GM21619 (cell line): ENCODE data around the gene GOLGA2.
A peak's percentile ranks its signal among the peaks of the same experiment; 100 is the strongest.

ENCODE experiments used
- ATAC-seq: cut with Tn5 transposase; IDR thresholded peaks from one replicate; pipeline ENCODE4 v1.9.1; 2021; ENCODE audit not compliant: unreplicated experiment

The GOLGA2 gene

GRCh38 chr9:128275198-128276007, at the start of gene GOLGA2:
Gene GOLGA2, minus strand, starts transcription at chr9:128276007. Its CDS starts 31 bp downstream, at chr9:128275976.
- ATAC-seq: peak; percentile 49

DNA sequence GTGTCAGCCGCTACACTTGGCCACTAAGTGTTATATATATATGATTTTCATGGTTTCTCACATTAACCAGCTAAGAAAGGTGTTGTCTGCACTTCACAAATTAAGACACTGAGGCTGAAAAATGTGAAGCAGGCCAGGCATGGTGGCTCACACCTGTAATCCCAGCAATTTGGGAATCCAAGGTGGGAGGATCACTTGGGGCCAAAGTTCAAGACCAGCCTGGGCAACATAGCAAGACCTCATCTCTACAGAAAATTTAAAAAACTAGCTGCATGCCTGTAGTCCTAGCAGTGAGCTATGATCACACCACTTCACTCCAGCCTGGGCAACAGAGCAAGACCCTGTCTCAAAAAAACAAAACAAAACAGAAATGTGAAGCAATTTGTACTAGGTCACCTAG, 48.6 kb upstream of the GOLGA2 start:
- ATAC-seq: no peak

DNA sequence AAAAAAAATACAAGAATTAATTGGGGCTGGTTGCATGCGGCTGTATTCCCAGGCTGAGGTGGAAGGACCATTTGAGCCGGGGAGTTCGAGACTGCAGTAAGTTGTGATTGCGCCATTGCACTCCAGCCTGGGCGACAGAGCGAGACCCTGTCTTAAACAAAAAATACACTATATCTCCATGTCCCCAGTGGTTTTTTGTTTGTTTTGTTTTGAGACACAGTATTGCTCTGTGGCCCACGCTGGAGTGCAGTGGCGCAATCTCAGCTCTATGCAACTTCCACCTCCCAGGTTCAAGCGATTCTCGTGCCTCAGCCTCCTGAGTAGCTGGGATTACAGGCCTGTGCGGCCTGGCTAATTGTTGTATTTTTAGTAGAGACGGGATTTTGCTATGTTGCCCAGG, 48.0 kb upstream of the GOLGA2 start:
- no peak for ATAC-seq

DNA sequence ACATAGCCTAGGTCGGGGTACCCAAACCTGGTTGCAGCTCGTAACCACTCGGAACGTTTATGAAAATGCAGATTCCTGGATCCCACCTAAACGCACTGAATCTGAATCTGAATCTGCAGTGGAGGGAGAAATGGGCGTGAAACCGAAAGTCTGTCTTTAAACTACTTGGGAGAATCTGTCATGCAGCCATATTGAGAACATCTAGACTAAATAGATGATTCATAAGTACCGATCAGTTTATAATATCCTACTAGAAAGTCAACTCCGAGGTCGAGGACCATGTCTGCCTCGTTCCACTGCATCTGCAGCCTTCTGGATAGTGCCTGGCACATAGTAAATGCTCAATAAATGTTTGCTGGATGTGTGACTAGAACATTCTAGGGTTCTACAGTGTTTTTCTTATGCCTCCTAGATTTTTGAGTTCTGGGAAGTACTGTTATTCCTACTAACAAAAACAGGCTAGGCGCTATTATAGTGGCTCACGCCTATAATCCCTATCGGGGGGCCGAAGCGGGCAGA, 47.5 kb upstream of the GOLGA2 start:
- no peak for ATAC-seq

GRCh38 chr9:128322404-128323211, 46.8 kb upstream of the GOLGA2 start, which contains the start of the genes COQ4 and TRUB2:
Gene COQ4, plus strand, starts transcription at chr9:128322839. Its CDS starts 20 bp downstream, at chr9:128322859.
Gene TRUB2, minus strand, starts transcription at chr9:128322447. Its CDS starts 39 bp downstream, at chr9:128322408.
- ATAC-seq: peak; percentile 79

DNA sequence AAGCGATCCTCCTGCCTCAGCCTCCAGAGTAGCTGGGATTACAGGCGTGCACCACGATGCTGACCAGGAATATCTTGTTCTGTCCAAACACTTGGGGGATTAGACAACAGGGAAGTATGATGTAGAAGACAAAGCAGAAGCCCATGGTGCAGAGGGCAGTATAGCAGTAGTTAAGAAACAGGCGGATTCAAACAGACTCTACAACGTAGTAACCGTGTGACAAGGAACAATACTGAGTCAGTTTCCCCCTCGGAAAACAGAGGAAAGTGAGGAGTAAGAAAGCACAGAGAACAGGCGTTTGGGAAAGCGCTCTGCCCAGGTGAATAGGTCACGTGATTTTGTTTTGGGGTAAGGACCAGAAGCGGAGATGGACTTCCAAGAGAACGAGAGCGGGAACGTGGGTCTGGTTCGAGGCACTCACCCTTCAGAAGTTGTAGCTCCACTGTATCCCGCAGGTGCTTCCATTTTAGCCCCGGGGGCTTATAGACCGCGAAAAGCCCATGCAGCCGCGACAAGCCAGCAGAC, 46.1 kb upstream of the GOLGA2 start:
- peak; percentile 15 for ATAC-seq

- ATAC-seq: no peak
Observed at GRCh38 chr9:128321343-128321742, 45.5 kb upstream of the GOLGA2 start.

DNA sequence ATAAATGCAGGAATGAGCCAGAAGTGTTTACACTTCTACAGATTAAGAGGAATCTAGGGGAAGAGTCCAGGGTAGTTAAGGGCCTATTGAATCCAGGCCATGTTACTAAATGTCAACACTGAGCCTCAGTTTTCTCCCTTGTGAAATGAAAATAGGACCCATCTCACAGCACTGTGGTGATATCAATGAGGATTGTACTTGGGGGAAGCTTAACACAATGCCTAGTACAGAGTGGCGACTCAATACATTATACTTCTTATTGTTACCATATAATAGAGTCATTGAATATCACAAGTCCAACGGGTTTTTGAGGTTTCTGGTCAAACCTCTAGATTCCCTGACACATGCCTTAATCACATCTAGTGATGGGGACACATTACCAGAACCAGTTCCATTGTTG, 41.8 kb upstream of the GOLGA2 start:
- ATAC-seq: no peak

DNA sequence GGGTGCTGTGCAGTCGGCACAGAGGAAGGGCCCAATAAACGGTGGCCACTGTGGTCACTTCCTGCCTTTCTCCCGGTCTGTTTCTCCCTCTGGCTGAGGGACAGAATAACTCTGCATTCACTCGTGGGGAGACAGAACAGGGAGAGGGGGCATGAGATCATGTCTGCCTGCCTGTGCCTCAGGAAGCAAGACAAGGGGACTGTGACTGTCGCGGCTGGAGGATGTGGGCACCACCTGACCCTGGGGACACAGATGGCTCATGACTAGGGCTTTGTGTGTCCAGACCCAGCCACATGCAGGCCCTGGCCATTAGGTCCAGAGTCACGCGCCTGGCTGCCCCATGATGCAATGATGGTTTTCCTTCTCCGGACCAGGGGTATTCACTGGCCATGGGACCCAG, 40.6 kb upstream of the GOLGA2 start:
- no peak for ATAC-seq

GRCh38 chr9:128314697-128315096, 38.9 kb upstream of the GOLGA2 start:
- no peak for ATAC-seq

DNA sequence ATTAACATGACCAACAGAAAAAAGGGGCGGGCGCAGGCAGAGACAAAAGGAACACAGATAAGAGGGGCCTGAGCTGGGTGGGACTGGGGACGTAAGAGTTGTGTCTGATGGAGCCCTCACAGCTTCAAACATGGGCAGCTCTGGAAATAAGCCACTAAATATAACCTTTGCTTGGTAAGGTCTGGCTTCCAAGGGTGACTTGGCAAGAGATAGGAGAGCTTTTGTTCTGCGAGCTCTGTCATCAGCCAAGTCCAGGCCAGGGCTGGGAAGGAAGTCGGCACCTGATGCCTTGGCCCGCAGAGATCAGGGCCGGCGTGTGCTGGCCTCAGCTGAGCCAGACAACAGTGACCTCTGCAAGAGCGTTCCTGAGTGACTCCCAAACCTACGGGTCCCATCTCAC, 34.7 kb upstream of the GOLGA2 start:
- ATAC-seq: no peak

DNA sequence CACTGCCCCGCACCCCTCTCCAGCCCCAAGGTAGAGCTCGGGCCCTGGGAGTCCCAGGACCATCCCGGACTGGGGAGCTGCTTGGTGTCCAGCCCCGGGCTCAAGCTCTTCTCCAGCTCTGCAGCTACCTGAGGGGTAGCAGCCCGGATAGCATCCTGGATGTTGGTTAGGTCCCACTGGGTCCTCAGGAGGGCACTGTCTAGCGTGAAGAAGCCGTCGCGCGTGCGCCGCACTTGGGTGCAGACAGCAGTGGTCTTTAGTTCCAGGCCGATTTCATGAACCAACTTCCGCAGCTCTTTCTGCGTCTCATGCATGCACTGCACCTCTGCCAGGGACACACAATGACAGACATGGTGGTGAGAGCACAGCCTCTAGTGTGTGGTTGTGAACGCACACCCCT, 33.7 kb upstream of the GOLGA2 start:
- no peak for ATAC-seq

DNA sequence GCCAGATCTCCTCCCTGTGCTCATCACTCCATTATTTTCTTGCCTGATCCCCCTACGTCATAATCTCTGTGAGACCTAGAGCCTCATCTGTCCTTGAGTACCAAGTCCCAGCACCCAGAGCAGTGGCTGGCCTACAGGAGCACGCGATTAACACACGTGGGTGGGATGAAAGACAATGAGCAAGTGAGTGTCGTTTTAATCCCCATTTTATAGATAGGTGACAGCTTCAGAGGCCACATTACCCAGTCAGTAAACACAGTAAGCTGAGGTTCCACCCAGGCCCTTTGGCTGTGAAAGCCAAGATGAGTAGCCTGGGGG, 29.1 kb upstream of the GOLGA2 start:
- no peak for ATAC-seq

DNA sequence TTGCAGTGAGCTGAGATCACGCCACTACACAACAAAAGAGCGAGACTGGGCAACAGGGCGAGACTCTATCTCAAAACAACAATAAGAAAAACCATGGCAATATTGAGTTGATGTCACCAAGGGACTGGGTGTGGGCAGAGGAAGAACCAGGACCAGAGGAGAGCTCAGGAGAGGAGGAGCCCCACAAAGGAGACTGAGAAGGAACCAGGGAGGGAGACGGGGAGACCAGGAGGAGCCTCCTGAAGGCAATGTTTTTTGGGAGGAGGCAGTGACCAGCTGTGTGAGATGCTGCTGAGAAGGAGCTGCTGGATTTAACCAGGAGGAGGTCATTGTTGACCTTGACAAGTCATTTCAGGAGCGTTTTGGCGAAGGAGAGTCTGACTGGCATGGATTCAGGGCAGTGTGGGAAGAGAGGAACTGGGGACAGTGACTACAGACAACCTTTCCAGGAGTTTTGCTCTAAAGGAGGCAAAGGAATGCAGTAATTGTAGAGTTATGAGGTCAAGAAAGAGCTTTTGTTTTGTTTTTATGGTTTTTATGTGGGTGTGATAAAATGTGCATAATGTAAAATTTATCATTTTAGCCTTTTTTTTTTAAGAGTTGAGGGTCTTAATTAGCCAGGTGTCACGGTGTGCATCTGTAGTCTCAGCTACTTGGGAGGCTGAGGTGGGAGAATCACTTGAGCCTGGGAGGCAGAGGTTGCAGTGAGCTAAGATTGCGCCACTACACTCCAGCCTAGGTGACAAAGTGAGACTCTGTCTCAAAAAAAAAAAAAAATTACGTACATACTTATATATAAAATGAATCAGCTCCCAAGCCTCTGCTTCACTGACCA, 28.5 kb upstream of the GOLGA2 start:
- ATAC-seq: no peak

DNA sequence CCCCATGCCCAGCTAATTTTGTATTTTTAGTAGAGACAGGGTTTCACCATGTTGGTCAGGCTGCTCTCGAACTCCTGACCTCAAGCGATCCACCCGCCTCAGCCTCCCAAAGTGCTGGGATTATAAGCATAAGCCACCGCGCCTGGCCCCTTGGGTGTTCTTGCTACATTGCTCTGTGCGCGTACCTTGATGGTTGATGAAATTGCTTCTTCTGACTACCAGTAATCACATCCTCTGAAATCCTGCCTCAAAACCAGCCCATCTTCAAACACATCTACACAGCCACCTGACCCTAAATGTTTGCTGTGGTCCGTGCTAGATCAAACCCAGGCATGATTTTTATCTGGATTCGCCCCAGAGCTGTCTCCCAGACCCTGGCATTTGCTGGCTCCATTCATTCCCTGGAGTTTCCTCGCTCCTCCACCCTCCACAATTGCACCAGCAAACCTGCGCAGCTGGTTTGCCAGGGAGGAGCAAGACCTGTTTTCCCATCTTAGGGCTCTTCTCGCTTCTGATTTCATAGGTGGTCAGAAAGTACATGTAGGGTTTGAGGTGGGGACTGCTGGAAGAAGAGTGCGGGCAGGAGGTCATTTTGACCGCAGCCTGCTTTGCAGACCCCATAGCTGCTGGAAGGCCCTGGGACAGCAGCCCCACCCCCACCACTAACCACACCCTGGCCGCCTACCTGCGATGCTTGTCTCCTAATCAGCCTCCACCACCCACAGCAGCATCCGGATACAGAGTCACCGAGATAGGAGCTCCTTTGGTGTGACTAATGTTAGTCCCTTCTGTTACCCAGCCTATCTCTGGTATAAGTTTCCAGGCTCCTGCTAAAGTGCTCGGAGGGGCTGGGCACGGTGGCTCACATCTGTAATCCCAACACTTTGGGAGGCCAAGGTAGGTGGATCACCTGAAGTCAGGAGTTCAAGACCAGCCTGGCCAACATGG, 23.0 kb upstream of the GOLGA2 start:
- ATAC-seq: no peak

GRCh38 chr9:128297221-128297773, 21.5 kb upstream of the GOLGA2 start:
- no peak for ATAC-seq

DNA sequence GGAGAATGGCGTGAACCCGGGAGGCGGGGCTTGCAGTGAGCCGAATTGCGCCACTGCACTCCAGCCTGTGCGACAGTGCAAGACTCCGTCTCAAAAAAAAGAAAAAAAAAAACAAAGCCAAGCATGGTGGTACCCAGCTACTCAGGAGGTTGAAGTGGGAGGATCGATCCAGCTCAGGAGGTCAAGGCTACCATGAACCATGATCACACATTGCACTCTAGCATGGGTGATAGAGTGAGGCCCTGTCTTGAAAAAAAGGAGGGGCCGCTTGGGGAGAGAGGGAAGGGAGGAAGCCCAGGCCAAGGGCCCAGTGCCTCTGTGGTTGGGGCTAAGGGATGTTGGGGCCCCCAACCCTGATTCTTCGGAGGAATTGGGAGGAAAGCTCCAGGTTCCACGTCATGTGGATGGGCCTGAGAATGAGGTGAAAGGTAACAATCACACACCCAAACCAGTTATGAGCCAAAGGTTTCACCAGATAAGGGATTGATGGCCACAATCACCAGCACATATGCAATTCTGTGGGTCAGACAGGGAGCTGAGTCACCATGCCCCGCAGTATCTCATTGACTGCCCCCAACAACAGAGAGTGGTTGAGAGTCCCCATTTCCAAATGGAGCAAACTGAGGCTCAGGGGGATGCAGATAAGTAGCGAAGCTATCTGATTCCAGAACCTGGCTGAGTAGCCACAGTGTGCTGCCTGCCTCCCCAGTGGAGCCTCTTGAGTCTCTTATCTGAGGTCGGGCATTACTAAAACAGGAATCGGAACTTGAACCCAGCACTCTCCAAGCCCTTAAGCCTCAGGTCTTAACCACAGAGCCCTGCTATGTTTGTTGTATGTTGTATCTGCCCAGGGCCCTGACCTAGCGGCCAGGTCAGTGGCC, 20.8 kb upstream of the GOLGA2 start:
- no peak for ATAC-seq

- no peak for ATAC-seq
Observed at GRCh38 chr9:128294142-128294541, 18.3 kb upstream of the GOLGA2 start.
